Loucy (cell line): ENCODE measurements around the gene TMTC3.

Source experiments
- H2AFZ ChIP-seq: fragments of 200-600 bp; sonication (generic); 2 replicates; pipeline ENCODE4 v1.6.0; 2016; ENCODE audit warnings: antibody characterized with exemption, mild to moderate bottlenecking, low read length, moderate library complexity
- H3F3A ChIP-seq: fragments of 200-600 bp; 2 replicates; pipeline ENCODE4 v1.6.0; 2016; ENCODE audit warnings: antibody characterized with exemption, low read depth, mild to moderate bottlenecking
- H3K27me3 ChIP-seq: fragments of 200-600 bp; sonication (generic); 2 replicates; pipeline ENCODE4 v1.6.1; 2014; ENCODE audit warnings: low read length, mild to moderate bottlenecking; ENCODE audit not compliant: insufficient read depth, poor library complexity, severe bottlenecking
- H3K36me3 ChIP-seq: fragments of 200-600 bp; sonication (generic); 2 replicates; pipeline ENCODE4 v1.6.1; 2016; ENCODE audit warnings: low read length; ENCODE audit not compliant: insufficient read depth
- H3K4me1 ChIP-seq: fragments of 200-600 bp; sonication (generic); 2 replicates; pipeline ENCODE4 v1.5.1; 2014; ENCODE audit warnings: low read length, mild to moderate bottlenecking; ENCODE audit not compliant: insufficient read depth, poor library complexity, severe bottlenecking
- H3K4me2 ChIP-seq: fragments of 200-600 bp; sonication (generic); 2 replicates; pipeline ENCODE4 v1.6.0; 2014; ENCODE audit warnings: antibody characterized with exemption, low read length, low read depth, mild to moderate bottlenecking; ENCODE audit not compliant: poor library complexity, severe bottlenecking
- H3K4me3 ChIP-seq: fragments of 200-600 bp; sonication (generic); 2 replicates; pipeline ENCODE4 v1.5.1; 2014; ENCODE audit warnings: low read length, mild to moderate bottlenecking, mixed read lengths; ENCODE audit not compliant: poor library complexity, severe bottlenecking
- H3K79me2 ChIP-seq: fragments of 200-600 bp; sonication (generic); 2 replicates; pipeline ENCODE4 v1.6.1; 2014; ENCODE audit warnings: low read length; ENCODE audit not compliant: insufficient read depth
- H3K9ac ChIP-seq: fragments of 200-600 bp; sonication (generic); 2 replicates; pipeline ENCODE4 v1.6.0; 2014; ENCODE audit warnings: mild to moderate bottlenecking, low read depth, low read length, moderate library complexity; ENCODE audit not compliant: poor library complexity, severe bottlenecking
- H3K9me2 ChIP-seq: fragments of 200-600 bp; sonication (generic); replicated peaks from 2 replicates; pipeline ENCODE4 v1.6.1; 2016; ENCODE audit warnings: low read depth, low read length, mixed read lengths
- H3K9me3 ChIP-seq: fragments of 200-600 bp; sonication (generic); 2 replicates; pipeline ENCODE4 v1.6.1; 2014; ENCODE audit warnings: mild to moderate bottlenecking, antibody characterized with exemption, low read length, low read depth; ENCODE audit not compliant: insufficient read depth
- H4K20me1 ChIP-seq: fragments of 200-600 bp; sonication (generic); 2 replicates; pipeline ENCODE4 v1.6.0; 2014; ENCODE audit warnings: antibody characterized with exemption, low read length, mild to moderate bottlenecking; ENCODE audit not compliant: insufficient read depth, poor library complexity, severe bottlenecking
- EZH2phosphoT487 ChIP-seq: fragments of 200-600 bp; IDR thresholded peaks from 2 replicates; pipeline ENCODE4 v1.6.1; 2018; ENCODE audit warnings: antibody characterized with exemption, mild to moderate bottlenecking, moderate library complexity, borderline replicate concordance
- TF ChIP-seq, protein P1 (sequence below): fragments of 200-600 bp; sonication (generic); conservative IDR thresholded peaks from 2 replicates; pipeline ENCODE4 v1.5.1; 2014; ENCODE audit warnings: mild to moderate bottlenecking, antibody characterized with exemption, low read length

The TMTC3 gene

GRCh38 chr12:88218293-88218692, 76.2 kb downstream of the TMTC3 start:
- H3K79me2 ChIP-seq = no peaks in the 10 kb centered on the region
- no peak overlapping the region for H3K4me3 ChIP-seq
- TF ChIP-seq, protein P1, sequence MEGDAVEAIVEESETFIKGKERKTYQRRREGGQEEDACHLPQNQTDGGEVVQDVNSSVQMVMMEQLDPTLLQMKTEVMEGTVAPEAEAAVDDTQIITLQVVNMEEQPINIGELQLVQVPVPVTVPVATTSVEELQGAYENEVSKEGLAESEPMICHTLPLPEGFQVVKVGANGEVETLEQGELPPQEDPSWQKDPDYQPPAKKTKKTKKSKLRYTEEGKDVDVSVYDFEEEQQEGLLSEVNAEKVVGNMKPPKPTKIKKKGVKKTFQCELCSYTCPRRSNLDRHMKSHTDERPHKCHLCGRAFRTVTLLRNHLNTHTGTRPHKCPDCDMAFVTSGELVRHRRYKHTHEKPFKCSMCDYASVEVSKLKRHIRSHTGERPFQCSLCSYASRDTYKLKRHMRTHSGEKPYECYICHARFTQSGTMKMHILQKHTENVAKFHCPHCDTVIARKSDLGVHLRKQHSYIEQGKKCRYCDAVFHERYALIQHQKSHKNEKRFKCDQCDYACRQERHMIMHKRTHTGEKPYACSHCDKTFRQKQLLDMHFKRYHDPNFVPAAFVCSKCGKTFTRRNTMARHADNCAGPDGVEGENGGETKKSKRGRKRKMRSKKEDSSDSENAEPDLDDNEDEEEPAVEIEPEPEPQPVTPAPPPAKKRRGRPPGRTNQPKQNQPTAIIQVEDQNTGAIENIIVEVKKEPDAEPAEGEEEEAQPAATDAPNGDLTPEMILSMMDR = no peak
- TF ChIP-seq EZH2phosphoT487 = no peak
- H3K9ac ChIP-seq = no peak overlapping the region
- H2AFZ ChIP-seq = no peak overlapping the region
- H3K36me3 ChIP-seq = no peaks in the 10 kb centered on the region
- H3F3A ChIP-seq = no peaks in the 10 kb centered on the region
- peaks cover 9% of the 10 kb centered on the region; the same call in 1 of the 2 replicates for H3K9me3 ChIP-seq
- no peak overlapping the region for H3K4me2 ChIP-seq
- H3K27me3 ChIP-seq = no peaks in the 10 kb centered on the region
- H4K20me1 ChIP-seq = no peaks in the 10 kb centered on the region
- no peaks in the 10 kb centered on the region for H3K9me2 ChIP-seq
- H3K4me1 ChIP-seq = no peaks in the 10 kb centered on the region

- TF ChIP-seq EZH2phosphoT487 = no peak
- TF ChIP-seq, protein P1 = no peak
- Histone ChIP-seq H3K9me3 (peaks cover 9% of the 10 kb centered on the region; the same call in 1 of the 2 replicates), H3K4me1 (no peaks in the 10 kb centered on the region)
These were observed 77.8 kb downstream of the TMTC3 start for GRCh38 chr12:88219861-88220260.

DNA sequence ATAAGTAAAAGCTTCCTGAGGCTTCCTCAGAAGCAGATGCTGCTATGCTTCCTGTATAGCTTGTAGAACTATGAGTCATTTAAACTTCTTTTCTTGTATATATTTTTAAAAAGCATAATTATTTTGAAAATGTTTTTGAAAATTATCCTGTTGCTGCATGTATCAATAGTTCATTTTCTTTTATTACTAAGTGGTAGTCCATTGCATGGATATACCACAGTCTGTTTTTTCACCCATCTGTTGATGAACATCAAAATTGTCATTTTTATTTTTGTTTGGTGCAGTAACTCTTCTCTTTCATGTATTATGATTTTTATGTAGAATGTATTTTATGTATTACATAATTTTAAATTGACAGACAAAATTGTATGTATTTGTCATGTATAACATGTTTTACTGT, 81.4 kb downstream of the TMTC3 start:
- peaks cover 9% of the 10 kb centered on the region; the same call in 1 of the 2 replicates for H3K9me3 ChIP-seq
- H3K79me2 ChIP-seq = no peaks in the 10 kb centered on the region
- no peak overlapping the region for H3K4me3 ChIP-seq
- H3K9ac ChIP-seq = no peak overlapping the region
- no peaks in the 10 kb centered on the region for H3K9me2 ChIP-seq
- no peaks in the 10 kb centered on the region for H3K27me3 ChIP-seq
- H3K4me1 ChIP-seq = no peaks in the 10 kb centered on the region
- no peaks in the 10 kb centered on the region for H3K36me3 ChIP-seq
- H4K20me1 ChIP-seq = no peaks in the 10 kb centered on the region
- H3F3A ChIP-seq = no peaks in the 10 kb centered on the region
- TF ChIP-seq, protein P1 = no peak
- TF ChIP-seq EZH2phosphoT487 = no peak
- H2AFZ ChIP-seq = no peak overlapping the region
- no peak overlapping the region for H3K4me2 ChIP-seq

More at GRCh38 chr12:88219861-88220260, 77.8 kb downstream of the TMTC3 start:
- H3K79me2 ChIP-seq = no peaks in the 10 kb centered on the region
- H3K4me2 ChIP-seq = no peak overlapping the region
- no peaks in the 10 kb centered on the region for H3F3A ChIP-seq
- no peak overlapping the region for H3K4me3 ChIP-seq
- no peak overlapping the region for H3K9ac ChIP-seq
- no peak overlapping the region for H2AFZ ChIP-seq
- H3K27me3 ChIP-seq = no peaks in the 10 kb centered on the region
- no peaks in the 10 kb centered on the region for H3K9me2 ChIP-seq
- H4K20me1 ChIP-seq = no peaks in the 10 kb centered on the region
- no peaks in the 10 kb centered on the region for H3K36me3 ChIP-seq
